Left ventricle myocardium superior (tissue), 1 donor: ENCODE results near the gene COL9A1. TPM values are rescaled to one million over a fixed set of nuclear protein-coding genes. Genes with fewer than 3 reads are reported as not detected.

Experiments used
- ATAC-seq: fragments of 200-7000 bp; cut with Tn5 transposase; one replicate; pipeline ENCODE4 v1.9.1; 2020; ENCODE audit warnings: mild to moderate bottlenecking, moderate library complexity
- DNase-seq: peaks from one replicate; pipeline ENCODE4 v3.0.0-alpha.2; 2020
- intact Hi-C: fragments of 100-400 bp; cut with micrococcal nuclease; formaldehyde crosslinking; loops from one replicate; pipeline ENCODE4 v1.11.0; 2022
- total RNA-seq: library from RNA; stranded (reverse); fragmentation: NEBNext Ultra II Directional; extraction: Animal tissue kit (Norgen Biotek cat#: 25700); gene quantifications from one replicate; pipeline ENCODE4 v1.2.1, GENCODE V29; 2021
- donor health status: DM: no; HTN: yes; CAD: no; lungs with severe emphysema.

The COL9A1 gene
- total RNA-seq, 1 donor from 2014 or later: not detected

DNA sequence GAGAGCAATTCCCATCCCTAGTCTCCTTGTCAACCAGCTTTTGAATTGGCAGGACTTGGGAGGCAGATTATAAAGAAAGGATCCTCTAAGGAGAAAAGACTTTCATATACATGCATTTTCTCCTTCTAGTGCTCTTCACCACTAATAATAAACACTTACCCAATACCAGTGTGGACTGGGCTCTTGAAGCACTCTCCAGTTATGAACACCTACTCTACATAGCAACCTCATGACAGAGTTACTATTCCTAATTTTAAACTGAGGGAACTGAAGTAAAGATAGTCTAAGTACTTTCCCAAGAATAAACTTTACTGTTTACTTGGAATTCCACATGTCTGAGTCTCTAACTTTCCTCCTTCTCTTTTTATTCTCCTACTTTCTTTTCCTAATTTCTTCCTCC lies 4.8 kb downstream of the COL9A1 start:
- intact Hi-C loops: no loop called here

GRCh38 chr6:70292193-70292592 lies 10.7 kb downstream of the COL9A1 start:
- intact Hi-C loops: no loop called here
- DNase-seq: no peak
- peak; percentile 43 for ATAC-seq

More for the DNA sequence above, 4.8 kb downstream of the COL9A1 start:
- DNase-seq: no peak
- peak; percentile 82 for ATAC-seq

- no peak for ATAC-seq
- intact Hi-C loops: no loop called here
- DNase-seq: no peak
Observed at GRCh38 chr6:70289299-70289698, 13.6 kb downstream of the COL9A1 start.

GRCh38 chr6:70286905-70287304 lies 16.0 kb downstream of the COL9A1 start:
- DNase-seq: no peak
- ATAC-seq: no peak
- intact Hi-C loops: no loop called here

DNA sequence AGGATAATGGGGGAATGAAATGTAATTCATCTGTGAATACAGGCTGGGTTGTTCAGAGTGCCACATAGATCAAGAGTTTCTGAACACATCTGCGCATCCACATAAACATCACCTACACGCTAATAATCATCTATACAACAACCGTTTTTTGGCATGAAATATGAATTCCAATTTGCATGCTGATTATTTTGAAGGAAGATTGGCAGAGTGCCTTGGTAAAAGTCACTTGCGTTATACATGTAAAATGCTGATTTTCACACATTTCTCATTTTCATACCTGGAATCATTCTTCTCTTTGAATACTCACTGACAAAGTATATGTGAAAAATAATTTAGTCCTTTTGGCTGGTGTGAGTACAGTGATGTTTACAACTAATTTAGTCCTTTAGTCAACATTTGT lies 17.7 kb downstream of the COL9A1 start:
- intact Hi-C loops: no loop called here
- DNase-seq: no peak
- ATAC-seq: no peak

GRCh38 chr6:70282919-70283461 lies 19.9 kb downstream of the COL9A1 start:
- intact Hi-C loops: no loop called here
- DNase-seq (peak; percentile 29), ATAC-seq (peak; percentile 64)

- DNase-seq (peak; percentile 63), ATAC-seq (peak; percentile 89)
- intact Hi-C loops: no loop called here
Observed at GRCh38 chr6:70282312-70282918, 20.5 kb downstream of the COL9A1 start.

DNA sequence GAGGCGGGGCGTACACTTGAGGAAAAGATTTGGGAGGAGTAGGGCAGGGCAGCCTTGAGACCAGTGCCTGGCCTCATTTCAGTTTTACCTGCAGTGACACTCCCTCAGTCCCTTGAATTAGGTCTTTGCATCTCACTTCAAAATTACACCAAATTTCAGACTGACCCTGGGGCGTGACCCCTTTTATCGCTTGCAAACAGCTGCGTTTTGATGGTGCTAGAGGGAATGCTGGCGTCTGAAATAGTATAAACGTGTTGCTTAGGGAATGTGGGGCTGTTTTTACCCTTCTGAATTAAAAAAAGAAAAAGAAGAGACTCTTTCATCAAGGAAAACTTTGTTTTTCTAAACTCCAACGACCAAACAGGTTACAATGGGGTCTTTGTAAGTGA lies 21.0 kb downstream of the COL9A1 start:
- intact Hi-C loops: no loop called here
- DNase-seq (no peak), ATAC-seq (peak; percentile 29)

DNA sequence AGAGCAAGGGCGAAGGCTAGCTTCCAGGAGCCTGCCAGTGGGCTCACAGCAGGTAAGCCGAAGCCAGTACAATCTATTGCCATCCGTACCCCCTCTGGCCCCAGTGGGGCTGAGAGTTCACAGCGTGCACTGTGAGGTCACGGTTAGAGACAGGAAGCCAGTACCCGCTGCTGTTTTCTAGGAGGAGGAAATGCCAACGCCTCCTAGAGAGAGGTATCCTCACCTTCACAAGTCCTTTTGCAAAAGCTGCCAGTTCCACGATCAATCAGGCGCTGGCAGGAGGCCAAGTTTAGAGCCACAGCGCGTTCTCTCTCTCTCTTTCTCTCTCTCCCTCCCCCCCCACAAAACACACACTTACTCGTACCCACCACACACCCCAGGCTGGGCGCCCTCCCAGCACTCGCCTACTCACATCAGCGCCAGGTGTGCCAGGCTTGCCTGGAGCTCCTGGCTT lies 22.5 kb downstream of the COL9A1 start:
- intact Hi-C loops: no loop called here
- ATAC-seq (no peak), DNase-seq (no peak)

DNA sequence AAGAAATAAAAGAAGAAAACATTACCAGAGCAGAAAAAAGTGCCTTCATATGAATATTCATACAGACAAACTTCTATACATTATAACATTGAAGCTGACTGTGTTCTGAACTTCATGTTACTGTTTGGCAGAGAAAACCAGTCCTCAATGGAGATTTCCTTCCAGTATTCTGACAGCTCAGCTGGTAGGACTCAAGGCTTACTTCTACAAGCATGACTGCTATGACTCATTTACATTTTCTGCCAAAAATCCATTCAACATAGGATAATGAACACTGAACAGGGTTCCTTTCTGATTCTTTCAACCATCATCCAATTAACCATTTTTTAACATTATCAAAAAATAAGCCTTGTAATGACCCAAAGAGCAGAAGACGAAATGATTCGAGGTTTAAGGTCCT lies 25.4 kb downstream of the COL9A1 start:
- DNase-seq (no peak), ATAC-seq (peak; percentile 81)

GRCh38 chr6:70274338-70274737 lies 28.5 kb downstream of the COL9A1 start:
- DNase-seq: no peak
- intact Hi-C loops: no loop called here

More for the DNA sequence above, 25.4 kb downstream of the COL9A1 start:
- intact Hi-C loops: no loop called here

GRCh38 chr6:70272071-70272470 lies 30.8 kb downstream of the COL9A1 start:
- no peak for DNase-seq
- intact Hi-C loops: no loop called here
- ATAC-seq: no peak

More at GRCh38 chr6:70274338-70274737, 28.5 kb downstream of the COL9A1 start:
- no peak for ATAC-seq

DNA sequence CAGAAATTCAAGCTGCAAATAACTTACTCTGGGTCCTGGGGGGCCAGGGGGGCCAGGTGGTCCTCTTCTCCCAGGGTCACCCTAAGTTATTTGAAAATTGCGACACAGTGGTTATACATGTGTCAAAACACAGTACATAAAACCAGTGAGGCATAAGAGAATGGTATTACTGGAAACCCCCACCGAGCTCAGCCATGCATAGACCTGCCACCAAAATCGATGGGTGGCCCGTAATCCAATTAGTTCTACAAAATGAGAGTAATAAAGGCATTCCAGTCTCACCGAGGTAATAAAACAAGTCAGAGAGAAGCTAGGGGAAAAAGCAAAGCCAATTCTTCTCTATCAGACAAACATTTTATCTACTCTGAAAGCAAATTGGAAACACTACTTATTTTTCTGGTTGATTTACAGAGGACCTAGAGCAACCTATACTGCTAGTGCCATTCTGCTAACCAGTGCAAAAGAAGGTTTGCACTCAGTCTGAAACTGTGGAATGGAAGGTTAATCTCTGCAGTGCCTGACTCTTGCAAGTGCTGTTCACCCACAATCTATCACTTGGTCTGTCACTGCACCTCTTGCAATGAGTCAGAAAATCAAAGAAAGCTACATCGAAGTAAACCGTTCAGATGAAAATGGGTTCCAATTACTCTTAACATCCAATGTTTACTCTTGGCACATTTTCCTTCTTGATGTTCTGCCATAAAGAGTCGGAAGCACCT lies 32.4 kb downstream of the COL9A1 start:
- intact Hi-C loops: no loop called here
- ATAC-seq: no peak
- no peak for DNase-seq

DNA sequence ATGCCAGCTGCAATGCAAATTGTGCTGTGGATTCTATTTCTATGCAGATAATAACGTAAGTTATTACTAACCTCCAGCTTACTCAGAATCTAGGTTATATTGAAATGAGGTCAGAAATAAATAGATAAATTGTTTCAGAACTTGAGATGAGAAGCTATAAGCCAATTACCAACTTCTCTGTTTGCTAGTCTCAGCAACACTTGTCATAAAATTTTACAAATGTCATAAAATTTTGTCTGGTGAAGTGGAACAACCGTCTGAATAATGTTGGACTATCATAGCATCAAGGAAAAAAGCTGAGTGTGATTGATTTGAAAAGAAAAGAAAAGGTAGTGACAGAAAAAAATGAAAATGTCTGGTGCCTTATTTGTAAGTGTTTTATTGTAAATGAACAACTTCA lies 36.7 kb downstream of the COL9A1 start:
- no peak for DNase-seq
- no peak for ATAC-seq
- intact Hi-C loops: no loop called here

DNA sequence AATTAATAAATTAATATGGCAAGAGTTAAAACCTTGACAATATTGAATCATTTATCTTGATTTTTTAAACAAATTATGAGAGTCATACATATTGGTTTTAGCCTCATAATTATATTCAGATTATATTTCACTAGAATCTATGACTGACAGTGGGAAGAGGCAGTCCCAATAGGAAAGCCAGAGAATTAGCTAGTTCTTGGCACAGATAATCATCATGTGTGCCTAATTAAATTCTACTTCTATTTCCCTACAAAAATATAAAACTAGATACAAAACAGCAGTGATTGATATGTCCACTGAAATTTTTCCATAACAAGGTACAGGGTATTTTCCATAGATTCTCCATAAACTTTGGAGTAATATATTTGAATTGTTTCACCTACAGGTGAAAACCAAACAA lies 38.6 kb downstream of the COL9A1 start:
- DNase-seq: no peak
- ATAC-seq: no peak
- intact Hi-C loops: no loop called here

DNA sequence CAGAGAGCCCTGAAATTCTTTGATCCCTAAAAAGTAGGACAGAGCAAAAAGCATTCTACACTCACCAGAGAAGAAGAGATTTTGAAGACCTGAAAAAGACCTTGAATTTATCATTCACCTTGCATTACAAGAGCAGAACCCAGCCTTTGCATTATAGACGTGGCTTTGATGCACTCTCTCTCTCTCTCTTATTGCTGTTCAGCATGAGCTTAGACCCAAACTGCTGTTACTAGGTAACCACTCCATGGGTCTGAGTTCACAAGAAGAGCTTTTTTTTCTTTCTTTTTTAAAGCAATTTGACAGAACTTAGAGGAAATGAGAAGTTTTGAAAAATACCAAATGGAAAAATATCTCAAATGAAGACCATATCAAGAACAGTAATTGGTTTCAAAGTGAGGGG lies 44.4 kb downstream of the COL9A1 start:
- no peak for DNase-seq
- ATAC-seq: no peak
- intact Hi-C loops: no loop called here

DNA sequence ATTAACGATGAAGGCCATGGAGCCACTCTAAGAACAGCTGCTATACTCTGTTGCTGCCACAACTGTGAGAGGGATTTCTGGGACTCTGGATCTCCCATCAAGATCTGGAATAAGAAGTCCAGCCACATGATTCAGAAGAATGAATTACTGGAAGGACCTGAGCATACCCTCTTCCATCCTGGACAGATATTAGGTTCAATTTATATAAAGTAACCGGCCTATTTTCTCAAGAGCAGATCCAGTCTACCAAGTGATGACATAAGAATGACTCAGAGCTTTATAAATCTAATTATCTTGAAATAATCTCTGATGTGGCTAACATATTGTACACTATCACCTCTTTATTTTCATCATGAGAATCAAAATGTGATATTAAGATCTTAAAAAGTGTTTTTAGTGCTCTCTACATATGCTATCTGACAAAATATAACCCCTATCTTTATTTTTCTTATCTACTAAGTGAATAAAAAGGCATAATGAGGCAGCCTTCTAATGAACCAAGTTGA lies 45.1 kb downstream of the COL9A1 start:
- DNase-seq: no peak
- intact Hi-C loops: no loop called here
- no peak for ATAC-seq

DNA sequence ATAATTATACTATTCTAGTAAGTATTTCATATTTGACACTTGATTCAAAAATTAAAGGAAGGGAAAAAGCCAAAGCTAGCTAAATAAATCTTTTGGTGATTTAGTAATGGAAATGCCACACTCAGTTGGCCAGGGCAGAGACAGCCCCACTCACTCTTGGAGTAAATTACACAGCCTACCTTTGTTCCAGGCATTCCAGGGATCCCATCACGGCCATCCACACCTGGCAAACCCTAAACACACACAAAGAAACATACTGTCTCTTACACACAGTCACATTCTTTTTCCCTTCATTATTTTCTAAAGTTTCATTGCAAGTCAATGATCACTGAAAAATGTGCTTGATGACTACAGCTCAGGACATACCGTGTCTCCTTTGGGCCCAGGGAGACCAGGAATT lies 48.1 kb downstream of the COL9A1 start:
- ATAC-seq: no peak
- no peak for DNase-seq
- intact Hi-C loops: no loop called here

GRCh38 chr6:70253923-70254322 lies 49.0 kb downstream of the COL9A1 start:
- DNase-seq (no peak), ATAC-seq (no peak)
- intact Hi-C loops: no loop called here

DNA sequence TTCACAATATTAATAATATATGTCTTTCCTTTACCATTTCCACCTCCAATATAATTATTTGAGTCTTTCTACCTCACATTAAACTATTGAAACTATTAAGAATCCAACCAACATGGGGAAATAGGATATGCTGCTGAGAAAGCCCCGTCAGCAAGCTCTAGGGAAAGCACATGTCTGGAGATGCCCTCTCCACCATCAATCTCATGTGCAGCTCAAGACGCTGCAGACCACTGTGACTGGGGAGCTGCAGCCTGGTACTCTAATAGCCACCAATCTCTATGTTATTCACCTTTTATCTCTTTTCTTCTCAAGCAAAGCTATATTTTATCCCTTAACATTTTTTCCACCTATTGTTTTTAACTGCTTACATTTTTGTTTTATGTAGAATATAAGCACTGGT lies 50.3 kb downstream of the COL9A1 start:
- intact Hi-C loops: no loop called here
- ATAC-seq (no peak), DNase-seq (no peak)

- intact Hi-C loops: no loop called here
- ATAC-seq: no peak
- DNase-seq: no peak
Observed at GRCh38 chr6:70246118-70246517, 56.8 kb downstream of the COL9A1 start.
